Measurements from ENCODE around the gene PDE10A. TPM values are rescaled to one million over a fixed set of nuclear protein-coding genes. Genes with fewer than 3 reads are reported as not detected.
"Not testable (repeated sequence)": the region's sequence is repeated elsewhere in the genome, so short reads cannot be mapped to it uniquely, and the experiment has no call there.

The PDE10A gene
- total RNA-seq, 1 donor from 2014 or later, result 6.0 TPM

- no peak for ATAC-seq
- Histone ChIP-seq H3K4me1 (no peaks in the 10 kb centered on the region), H3K4me3 (no peak overlapping the region), H3K27me3 (no peaks in the 10 kb centered on the region), H3K36me3 (no peaks in the 10 kb centered on the region), H3K9me3 (no peaks in the 10 kb centered on the region), H3K27ac (no peak overlapping the region)
- intact Hi-C loops (cut with DNase I), result no loop called here
- DNase-seq, result no peak
- no peak for TF ChIP-seq CTCF (IDR thresholded peaks at IDR 0.05)
Observed at GRCh38 chr6:165628955-165629354, 34.1 kb downstream of the PDE10A start.

- intact Hi-C loops (cut with DNase I), result no loop called here
- H3K4me1 ChIP-seq, result no peaks in the 10 kb centered on the region
- TF ChIP-seq CTCF (IDR thresholded peaks at IDR 0.05), result no peak
- ATAC-seq (no peak), DNase-seq (no peak)
- H3K27me3 ChIP-seq, result no peaks in the 10 kb centered on the region
- no peaks in the 10 kb centered on the region for H3K36me3 ChIP-seq
- H3K27ac ChIP-seq, result no peak overlapping the region
- H3K4me3 ChIP-seq, result no peak overlapping the region
- no peaks in the 10 kb centered on the region for H3K9me3 ChIP-seq
Observed at GRCh38 chr6:165627366-165627765, 35.7 kb downstream of the PDE10A start.

- H3K27me3 ChIP-seq, result no peaks in the 10 kb centered on the region
- no peak for DNase-seq
- H3K4me1 ChIP-seq, result no peaks in the 10 kb centered on the region
- no peak overlapping the region for H3K27ac ChIP-seq
- intact Hi-C loops (cut with DNase I), result no loop called here
- TF ChIP-seq CTCF (IDR thresholded peaks at IDR 0.05), result no peak
- H3K4me3 ChIP-seq, result no peak overlapping the region
- H3K36me3 ChIP-seq, result no peaks in the 10 kb centered on the region
- ATAC-seq, result no peak
- no peaks in the 10 kb centered on the region for H3K9me3 ChIP-seq
Observed at GRCh38 chr6:165626711-165627110, 36.3 kb downstream of the PDE10A start.

GRCh38 chr6:165624871-165625639 is 38.0 kb downstream of the PDE10A start:
- no peaks in the 10 kb centered on the region for H3K9me3 ChIP-seq
- ATAC-seq, result peak; percentile 17
- intact Hi-C loops (cut with DNase I), result no loop called here
- no peak overlapping the region for H3K27ac ChIP-seq
- no peaks in the 10 kb centered on the region for H3K4me1 ChIP-seq
- TF ChIP-seq CTCF (IDR thresholded peaks at IDR 0.05), result no peak
- H3K27me3 ChIP-seq, result no peaks in the 10 kb centered on the region
- no peak for DNase-seq
- H3K36me3 ChIP-seq, result no peaks in the 10 kb centered on the region
- no peak overlapping the region for H3K4me3 ChIP-seq

- no peak overlapping the region for H3K4me3 ChIP-seq
- ATAC-seq (no peak), DNase-seq (no peak)
- intact Hi-C loops (cut with DNase I), result no loop called here
- no peaks in the 10 kb centered on the region for H3K9me3 ChIP-seq
- no peaks in the 10 kb centered on the region for H3K27me3 ChIP-seq
- no peaks in the 10 kb centered on the region for H3K36me3 ChIP-seq
- H3K27ac ChIP-seq, result no peak overlapping the region
- H3K4me1 ChIP-seq, result no peaks in the 10 kb centered on the region
- no peak for TF ChIP-seq CTCF (IDR thresholded peaks at IDR 0.05)
Observed at GRCh38 chr6:165621940-165622339, 41.1 kb downstream of the PDE10A start.

GRCh38 chr6:165618891-165619290 is 44.1 kb downstream of the PDE10A start:
- H3K36me3 ChIP-seq; H3K9me3 ChIP-seq; DNase-seq; H3K4me3 ChIP-seq; H3K27me3 ChIP-seq; H3K27ac ChIP-seq; ATAC-seq; intact Hi-C loops (cut with DNase I); H3K4me1 ChIP-seq: not testable (repeated sequence)

Data from upper lobe of right lung (tissue), 1 donor.